ENCODE measurements around the gene OCA2. TPM values are rescaled to one million over a fixed set of nuclear protein-coding genes. Genes with fewer than 3 reads are reported as not detected.
A peak's percentile ranks its signal among the peaks of the same experiment; 100 is the strongest.
"Not testable (repeated sequence)": the region's sequence is repeated elsewhere in the genome, so short reads cannot be mapped to it uniquely, and the experiment has no call there.

OCA2 gene
- total RNA-seq = not detected in 2 replicates

DNA sequence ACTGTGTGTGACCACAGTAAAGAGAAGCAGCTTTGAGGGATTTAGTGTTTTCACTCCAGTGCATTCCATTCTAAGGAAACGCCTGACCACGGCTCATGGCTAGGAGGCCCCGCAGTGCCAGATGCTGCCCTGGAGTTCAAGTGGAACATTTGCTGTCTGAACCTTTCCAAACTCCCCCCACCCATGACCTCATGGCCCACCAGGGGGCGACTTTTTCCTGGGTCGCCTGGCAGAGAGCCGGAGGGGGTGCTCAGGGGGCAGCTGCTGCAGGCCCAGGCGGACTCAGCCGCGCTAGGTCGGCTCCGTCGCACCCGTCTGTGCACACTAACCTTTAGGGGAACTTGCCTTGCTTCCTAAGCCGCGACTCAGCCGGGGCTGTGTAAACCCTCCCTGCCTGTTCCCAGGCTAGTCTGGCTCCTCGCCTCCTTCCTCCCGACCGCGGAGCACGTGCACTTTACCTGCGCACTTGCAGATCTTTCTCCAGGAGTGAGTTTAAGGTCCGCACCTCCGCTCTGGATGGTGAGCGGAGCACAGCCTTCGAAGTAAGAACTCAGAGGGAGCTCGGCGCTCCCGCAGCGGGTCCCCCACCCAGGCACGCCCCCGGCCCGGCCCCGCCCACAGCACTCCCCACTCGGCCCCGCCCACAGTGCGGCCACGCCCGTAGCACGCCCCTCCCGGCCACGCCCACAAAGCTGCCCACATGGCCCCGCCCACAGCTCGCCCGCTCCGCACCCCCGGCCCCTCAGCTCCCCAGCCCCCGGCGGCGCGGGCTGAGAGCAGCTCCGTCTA lies at the start of gene OCA2:
TSS of gene OCA2 (minus strand) at position 550 of the 789 bp plus-strand sequence. CDS start 17,441 bp downstream, outside the sequence.
- peak in 1 of 2 donors; percentile 37 for DNase-seq (ENCODE audit: low read depth in 2 of 2)

DNA sequence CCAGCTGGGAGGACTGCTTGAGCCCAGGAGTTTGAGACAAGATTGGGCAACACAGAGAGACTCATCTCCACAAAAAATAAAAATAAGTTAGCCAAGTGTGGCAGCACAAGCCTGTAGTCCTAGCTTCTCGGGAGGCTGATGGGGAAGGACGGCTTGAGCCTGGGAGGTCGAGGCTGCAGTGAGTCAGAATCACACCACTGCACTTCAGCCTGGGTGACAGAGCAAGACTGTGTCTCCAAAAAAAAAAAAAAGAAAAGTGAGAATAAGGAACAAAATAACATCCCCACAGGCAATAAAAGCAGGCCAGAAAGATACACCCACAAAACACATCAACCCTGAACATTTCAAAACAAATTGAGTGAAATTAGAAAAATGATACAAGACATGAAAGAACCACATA lies 48.7 kb upstream of the OCA2 start:
- DNase-seq (ENCODE audit: low read depth in 2 of 2) = no peak

DNA sequence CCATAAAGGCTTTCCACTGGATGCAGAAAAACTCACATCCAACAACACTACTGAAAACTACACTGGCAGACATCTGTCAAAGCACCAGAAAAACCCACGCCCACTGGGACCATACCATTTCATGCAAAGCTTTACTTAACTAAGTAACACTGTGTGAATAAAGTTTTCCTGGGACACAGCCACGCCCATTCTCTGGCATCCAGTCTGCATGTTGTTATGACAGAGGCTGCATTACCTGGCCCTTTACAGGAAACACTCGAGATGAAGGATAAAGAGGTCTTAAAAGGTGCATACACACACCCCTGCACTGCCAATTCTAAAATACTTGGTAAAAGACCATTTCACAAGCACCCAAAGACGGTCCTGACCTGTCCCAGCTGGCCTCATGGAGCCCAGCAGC lies 46.3 kb upstream of the OCA2 start:
- not testable (repeated sequence) for DNase-seq (ENCODE audit: low read depth in 2 of 2)

DNA sequence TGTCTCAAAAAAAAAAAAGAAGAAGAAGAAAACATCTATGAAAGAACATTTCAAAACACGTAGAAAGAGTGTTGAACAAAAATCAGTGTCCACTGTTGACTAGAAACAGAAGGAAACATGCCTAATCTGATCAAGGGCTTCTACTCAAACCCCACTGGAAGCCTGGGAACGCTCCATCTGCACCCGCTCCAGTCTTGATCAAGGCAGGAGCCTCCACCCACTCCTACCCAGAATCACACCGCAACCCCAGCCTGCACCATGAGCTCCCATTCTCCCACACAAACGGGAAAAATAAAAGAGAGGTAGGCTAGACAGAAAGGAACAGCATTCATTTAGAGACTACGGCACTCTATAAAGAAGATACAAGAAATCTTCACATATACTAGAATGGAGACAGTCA lies 40.9 kb upstream of the OCA2 start:
- no peak for DNase-seq (ENCODE audit: low read depth in 2 of 2)

DNA sequence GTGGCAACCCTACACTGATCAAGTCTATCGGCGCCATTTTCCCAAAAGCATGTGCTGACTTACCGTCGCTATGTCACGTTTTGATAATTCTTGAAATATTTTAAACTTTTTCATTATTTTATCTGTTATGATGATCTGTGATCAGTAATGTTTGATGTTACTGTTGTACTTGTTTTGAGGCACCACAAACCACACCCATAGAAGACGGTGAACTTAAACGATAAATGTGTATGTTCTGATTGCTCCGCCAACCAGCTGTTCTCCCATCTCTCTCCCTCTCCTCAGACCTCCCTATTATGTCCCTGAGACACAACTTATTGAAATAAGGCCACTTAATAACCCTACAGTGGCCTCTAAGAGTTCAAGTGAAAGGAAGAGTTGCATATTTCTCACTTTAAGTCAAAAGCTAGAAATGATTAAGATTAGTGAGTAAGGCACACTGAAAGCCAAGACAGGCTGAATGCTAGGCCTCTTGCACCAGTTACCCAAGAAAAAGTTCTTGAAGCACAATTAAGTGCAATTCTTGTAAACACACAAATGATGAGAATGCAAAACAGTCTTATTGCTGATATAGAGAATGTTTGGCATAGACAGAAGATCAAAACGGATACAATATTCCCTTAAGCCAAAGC lies 38.4 kb upstream of the OCA2 start:
- not testable (repeated sequence) for DNase-seq (ENCODE audit: low read depth in 2 of 2)

DNA sequence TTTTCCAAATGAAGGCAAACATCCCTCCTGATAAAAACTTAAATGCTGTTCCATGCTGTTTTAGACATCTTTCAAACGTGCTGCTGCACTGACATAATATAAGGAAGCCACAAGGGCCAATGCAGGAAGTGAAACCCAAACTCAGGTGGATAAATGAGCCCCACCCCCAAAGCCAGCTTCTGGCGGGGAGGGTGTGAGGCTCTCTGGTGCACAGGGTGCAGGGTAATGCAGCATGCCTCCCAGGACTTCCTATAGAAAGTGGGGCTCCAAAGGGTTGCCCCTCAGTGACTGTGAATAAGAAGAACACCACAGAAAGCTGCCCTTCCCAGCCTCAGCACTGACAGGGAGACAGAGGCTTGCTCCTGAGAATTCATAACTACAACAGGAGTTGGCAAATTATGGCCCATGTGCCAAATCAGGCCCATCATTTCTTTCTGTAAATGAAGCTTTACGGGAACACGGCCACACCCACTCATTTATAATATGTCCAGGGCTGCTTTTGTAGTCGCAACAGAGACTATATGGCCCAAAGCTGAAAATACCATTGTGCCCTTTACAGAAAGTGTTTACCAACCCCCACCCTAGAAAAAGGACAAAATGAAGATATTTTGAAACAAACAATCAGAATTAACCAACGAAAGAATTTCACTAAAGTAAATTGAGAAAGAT lies 37.3 kb upstream of the OCA2 start:
- not testable (repeated sequence) for DNase-seq (ENCODE audit: low read depth in 2 of 2)

DNA sequence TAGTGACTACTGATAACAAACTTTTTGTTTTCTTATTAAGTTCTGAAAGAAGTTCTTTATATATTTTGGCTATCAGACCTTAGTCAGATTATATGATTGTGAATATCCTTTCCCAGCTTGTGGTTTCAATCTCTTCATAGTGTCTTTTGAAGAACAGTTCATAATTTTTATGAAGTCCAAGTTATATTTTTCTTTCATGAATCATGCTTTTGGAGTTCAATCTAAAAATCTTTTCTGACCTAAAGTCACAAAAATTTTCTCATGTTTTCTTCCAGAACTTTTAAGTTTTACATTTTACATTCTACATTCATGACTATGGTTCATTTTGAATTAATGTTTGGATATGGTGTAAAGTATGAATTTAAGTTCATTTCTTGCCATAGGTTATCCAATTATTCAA lies 34.2 kb upstream of the OCA2 start:
- DNase-seq (ENCODE audit: low read depth in 2 of 2) = no peak

DNA sequence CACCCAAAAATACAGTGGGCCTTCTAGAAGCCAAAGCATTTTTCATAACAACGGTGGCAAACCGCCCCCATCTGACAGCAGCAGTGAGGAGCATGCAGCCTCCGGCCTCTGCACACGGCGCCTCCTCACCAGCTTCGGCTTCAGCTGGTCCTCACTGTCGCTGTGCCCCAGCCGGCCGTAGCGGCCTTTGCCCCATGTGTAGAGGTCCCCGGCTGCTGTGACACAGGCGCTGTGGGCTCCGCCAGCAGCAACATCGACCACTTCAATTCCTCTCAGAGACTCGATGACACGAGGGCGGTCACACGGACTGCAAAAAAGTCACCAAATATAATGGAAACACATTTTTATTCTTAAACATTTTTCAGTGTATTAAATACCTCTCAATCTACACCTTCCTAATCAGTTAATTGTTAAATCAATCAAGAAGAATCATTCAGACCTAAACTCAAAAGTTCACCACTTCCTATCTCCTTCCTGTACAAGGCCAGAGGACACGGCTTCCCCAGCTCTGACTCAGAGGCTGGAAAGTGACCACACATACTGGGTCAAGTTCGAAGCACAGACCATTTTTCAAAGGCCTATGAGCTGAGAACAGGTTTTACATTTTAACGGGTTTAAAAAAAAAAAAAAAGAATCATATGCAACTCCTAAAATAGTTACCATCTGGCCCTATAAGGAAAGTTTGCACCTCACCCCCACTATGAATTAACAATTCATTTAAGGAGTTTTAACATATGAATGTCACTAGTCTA lies 33.6 kb upstream of the OCA2 start:
- DNase-seq (ENCODE audit: low read depth in 2 of 2) = peak; percentile 34 to 60

DNA sequence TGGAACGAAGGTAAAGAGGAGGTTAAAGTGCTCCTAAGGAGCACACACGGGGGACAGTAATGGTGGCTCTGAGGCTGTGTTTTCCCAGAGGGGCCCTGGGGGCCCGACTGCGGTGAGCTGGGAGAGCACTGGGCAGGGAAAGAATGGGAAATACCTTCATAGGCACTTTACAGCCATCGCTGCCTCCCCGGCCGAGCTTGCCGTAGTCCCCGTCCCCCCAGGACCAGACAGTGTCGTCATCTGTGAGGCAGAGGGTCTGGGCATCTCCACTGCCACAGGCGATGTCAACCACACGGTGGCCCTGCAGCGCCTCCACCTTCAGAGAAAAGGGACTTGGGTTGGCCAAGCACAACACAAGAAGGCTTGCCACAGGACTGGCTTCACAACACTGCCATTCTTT lies 32.8 kb upstream of the OCA2 start:
- no peak for DNase-seq (ENCODE audit: low read depth in 2 of 2)

DNA sequence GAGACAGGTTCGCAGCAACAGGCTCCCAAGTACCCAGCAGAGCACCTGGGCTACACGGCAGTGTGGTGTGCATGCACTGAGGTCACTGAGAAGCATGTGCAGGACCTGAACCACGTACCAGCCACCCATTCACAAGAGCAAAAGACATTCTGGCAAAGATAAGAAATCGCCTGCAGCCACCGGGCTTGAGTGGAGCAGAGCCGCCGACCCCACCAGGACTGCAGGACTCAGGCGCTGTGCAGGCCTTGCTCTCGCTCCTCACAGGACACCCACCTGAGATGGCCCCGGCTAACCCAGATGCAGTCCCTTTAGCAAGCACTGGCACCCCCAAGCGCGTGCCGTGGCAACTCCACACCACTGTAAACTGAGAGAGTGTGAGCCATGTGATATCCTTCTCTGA lies 32.3 kb upstream of the OCA2 start:
- DNase-seq (ENCODE audit: low read depth in 2 of 2) = no peak

DNA sequence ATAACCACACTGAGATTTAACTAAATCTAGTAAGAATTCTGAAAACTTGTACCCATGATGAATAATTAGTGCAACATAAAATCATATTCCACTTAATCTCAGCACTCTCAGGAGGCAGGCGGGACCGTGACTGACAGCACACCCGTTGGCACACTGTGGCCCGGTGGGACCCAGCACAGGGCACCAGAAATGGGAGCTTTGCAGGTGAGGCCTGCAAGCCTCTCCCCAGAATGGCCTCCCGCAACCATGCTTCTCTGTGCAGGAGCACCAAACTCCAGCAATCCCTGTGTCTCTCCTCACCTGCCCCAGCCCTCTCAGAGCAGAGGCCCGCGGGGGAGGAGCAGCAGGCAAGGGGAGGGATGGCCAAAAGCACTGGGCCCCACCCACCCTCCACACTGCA lies 31.5 kb upstream of the OCA2 start:
- DNase-seq (ENCODE audit: low read depth in 2 of 2) = no peak

DNA sequence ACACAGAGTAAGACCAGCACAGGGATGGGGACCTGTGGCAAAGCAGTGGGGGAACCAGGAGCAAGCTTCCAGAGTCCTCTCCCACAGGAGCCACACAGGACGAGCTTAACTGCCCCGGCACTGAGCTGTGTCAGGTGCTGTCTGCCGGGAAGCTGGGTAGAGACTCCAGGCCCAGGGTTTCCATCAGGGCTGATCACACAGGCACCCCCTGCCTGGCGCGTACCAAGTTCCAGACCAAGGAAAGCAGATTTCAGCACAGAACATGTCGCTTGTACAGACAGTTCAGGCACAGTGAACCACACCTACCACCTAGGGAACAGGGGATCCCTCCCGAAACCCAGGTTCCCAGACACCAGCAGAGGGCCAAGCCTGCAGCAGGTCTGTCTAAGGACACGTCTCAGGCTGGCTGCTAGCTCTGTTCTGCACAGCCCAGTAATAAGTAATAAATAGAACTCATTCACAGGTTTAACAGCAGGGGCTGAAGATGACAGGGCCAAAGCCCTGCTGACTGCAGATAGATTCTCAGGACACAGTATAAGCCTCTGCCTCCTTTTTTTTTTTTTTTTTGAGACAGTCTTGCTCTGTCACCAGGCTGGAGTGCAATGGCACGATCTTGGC lies 30.2 kb upstream of the OCA2 start:
- no peak for DNase-seq (ENCODE audit: low read depth in 2 of 2)

DNA sequence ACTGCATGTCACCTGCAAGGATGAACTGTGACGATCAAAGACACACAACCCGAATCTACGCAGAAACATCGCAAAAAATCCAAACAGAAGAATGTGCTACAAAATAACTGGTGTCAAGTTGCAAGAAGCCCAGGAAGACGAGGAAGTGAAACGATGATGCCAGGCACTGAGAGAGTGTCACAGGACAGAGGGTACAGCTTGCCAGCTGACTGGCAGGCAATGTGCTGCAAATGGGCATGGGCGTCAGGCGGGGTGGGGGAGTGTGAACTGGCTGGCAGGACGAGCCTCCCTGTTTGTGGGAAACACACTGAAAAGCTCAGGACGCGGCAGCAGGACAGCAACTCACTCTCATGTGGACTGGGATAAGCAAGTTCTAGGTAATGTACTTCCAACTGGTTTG lies 28.9 kb upstream of the OCA2 start:
- DNase-seq (ENCODE audit: low read depth in 2 of 2) = no peak

DNA sequence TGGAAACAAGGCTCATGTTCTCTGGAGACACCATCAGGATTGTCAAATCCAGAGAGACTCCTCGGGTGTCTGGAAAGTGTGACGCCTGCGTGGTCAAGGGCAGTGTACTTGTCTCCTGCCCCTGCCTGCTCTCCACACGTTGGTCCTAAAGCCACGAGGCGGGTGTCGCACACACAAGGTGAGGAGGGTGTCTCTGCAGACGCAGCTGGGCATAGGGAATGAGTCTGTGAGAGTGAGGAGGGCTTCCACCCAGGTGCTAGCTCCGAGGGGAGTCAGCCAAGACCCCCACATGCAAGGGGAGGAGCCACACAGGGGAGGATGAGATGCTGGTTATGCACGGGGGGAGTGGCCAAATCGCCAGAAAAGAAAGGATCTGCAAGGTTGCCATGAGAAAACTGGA lies 27.9 kb upstream of the OCA2 start:
- no peak for DNase-seq (ENCODE audit: low read depth in 2 of 2)

DNA sequence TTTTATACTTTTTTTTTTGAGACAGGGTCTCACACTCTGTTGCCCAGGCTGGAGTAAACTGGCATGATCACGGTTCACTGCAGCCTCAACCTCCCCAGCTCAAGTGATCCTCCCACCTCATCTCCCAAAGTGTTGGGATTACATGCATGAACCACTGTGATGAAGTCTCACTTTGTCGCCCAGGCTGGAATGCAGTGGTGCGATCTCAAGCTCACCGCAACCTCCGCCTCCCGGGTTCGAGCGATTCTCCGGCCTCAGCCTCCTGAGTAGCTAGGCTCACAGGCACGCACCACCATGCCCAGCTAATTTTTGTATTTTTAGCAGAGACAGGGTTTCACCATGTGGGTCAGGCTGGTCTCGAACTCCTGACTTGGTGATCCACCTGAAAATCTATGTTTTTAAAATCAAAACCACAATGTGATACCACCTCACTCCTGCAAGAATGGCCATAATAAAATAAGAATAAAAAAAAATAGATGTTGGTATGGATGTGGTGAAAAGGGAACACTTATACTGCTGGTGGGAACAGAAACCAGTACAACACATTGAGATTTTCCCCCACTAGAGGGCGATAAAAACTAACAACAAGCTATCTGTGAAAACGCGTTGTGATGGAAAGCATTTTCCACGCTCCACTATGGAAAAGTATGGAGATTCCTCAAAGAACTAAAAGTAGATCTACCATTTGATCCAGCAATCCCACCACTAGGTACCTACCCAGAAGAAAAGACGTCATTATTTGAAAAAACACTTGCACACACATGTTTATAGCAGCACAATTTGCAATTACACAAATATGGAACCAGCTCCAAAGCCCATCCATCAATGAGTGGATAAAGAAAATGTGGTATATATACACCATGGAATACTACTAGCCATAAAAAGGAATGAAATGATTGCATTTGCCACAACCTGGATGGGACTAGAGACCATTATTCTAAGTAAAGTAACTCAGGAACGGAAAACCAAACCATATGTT lies 26.8 kb upstream of the OCA2 start:
- DNase-seq (ENCODE audit: low read depth in 2 of 2) = peak; percentile 67 to 73

DNA sequence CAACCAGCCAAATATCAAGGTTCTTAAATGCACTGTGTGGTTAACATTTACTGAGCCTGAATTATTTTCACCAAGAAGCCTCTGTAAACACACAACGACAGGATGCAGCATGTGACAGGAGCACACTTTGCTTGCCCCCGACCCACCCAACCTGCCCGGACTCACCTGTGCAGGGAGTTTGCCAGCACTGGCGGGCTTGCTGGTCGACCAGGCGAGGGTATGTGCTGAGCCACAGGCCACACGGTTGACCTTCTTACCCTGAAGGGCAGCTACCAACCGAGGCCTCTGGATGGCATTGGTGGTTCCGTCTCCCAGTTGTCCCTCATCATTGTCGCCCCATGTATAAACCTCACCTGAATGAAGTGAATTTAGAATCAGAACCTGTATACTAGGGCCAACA lies 25.7 kb upstream of the OCA2 start:
- DNase-seq (ENCODE audit: low read depth in 2 of 2) = no peak

DNA sequence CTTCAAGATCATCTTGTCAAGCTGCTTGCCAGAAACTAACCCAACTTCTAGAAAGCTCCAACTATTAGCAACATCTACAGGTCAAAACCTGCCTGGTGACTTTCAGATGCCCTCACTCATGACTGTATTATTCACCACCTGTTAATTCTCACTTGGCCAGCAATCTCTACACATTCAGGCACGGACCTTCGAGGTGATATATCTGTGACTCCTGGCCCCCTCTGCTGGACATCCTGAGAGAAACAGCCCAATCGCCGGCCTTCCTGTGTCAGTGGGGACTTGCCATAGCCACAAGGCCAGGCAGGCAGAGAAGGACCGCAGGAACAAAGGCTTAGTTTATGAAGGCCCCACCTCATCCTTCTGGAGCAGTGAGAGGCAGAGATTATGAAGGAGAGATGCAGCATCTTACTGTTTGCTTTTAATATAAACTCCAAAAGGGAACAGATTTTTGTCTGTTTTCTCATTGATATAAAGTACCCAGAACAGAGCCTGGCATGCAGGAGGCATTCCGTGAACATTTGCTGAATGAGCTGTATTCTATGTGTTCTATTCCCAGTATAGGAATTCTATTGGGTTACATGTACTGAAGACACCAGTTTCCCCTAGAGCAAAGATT lies 24.4 kb upstream of the OCA2 start:
- peak; percentile 61 to 80 for DNase-seq (ENCODE audit: low read depth in 2 of 2)

DNA sequence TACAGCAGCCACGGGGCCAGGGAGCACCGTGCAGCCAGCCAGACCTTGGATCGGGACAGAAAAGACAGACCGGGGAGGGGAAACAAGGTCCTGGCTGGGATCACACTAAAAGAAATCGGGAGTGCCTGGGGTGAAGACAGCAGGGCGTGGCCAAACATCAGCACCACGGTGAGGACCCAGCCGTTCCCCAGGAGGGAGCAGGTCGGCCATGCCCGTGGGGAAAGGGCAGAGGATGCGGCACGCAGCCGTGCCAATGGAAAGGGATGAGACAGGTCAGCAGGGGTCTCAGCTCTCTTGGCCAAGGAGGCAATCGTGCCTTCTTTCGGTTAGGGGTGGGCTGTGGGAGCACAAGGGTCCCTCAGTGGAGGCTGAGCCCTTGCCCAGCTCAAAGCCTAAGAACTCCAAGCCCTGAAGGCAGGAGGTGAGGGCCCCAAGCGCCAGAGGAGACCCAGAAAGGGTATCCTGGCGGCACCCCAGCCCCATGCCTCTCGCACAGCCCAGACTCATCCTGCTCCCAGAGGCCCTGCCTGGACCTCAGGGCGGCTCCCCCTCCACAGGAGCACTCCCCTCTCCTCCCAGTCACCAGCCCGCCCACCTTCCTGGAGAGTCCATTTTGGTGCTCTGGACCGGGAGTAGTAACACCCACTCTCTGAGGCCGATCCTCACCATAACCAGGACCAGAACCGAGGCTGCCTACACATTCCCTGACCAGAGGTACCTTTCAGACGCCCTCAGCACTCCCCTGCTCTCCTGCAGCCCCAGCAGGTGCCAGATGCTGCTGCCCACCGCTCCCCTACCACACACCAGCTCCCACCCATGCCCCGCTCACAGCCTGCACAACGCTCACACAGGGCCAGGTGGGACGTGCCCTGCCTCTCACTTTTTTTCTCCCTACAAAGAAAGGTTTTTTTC lies 23.2 kb upstream of the OCA2 start:
- DNase-seq (ENCODE audit: low read depth in 2 of 2) = no peak

DNA sequence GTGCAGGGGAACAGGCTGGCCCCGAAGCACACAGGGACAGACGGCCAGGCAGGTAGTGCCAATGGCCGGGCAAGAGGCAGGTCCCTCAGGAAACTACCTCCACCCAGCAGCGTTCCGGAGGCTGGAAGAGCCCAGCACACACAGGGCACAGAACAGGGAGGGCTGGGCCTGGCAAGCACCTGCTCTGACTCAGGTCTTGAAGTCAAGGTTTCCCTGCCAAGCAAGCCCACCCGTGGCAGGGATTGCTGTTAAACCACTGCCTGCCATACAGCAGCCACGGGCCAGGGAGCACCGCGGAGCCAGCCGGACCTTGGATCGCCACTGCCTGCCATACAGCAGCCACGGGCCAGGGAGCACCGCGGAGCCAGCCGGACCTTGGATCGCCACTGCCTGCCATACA lies 22.5 kb upstream of the OCA2 start:
- not testable (repeated sequence) for DNase-seq (ENCODE audit: low read depth in 2 of 2)

All from dermis microvascular lymphatic vessel endothelial cell (primary cell).